Nephron progenitor cell (in vitro differentiated cells): Measurements from ENCODE around the gene ADPRHL1.
"Not testable (repeated sequence)": the region's sequence is repeated elsewhere in the genome, so short reads cannot be mapped to it uniquely, and the experiment has no call there.

Experiments
- DNase-seq: peaks from one replicate; pipeline ENCODE4 v3.0.0; 2021
- H3K27ac Mint-ChIP-seq: 2 replicates; pipeline ENCODE4 v1.8.0; 2021; ENCODE audit warnings: mild to moderate bottlenecking, moderate library complexity, mixed read lengths
- H3K27me3 Mint-ChIP-seq: 2 replicates; pipeline ENCODE4 v1.8.0; 2021; ENCODE audit warnings: mild to moderate bottlenecking, low read depth, mixed read lengths; ENCODE audit not compliant: poor library complexity
- H3K36me3 Mint-ChIP-seq: 2 replicates; pipeline ENCODE4 v1.8.0; 2021; ENCODE audit warnings: low read depth, mixed read lengths
- H3K4me1 Mint-ChIP-seq: 2 replicates; pipeline ENCODE4 v1.8.0; 2021; ENCODE audit warnings: mixed read lengths
- H3K4me3 Mint-ChIP-seq: 2 replicates; pipeline ENCODE4 v1.8.0; 2021; ENCODE audit warnings: mild to moderate bottlenecking, moderate library complexity, mixed read lengths
- H3K9me3 Mint-ChIP-seq: 2 replicates; pipeline ENCODE4 v1.8.0; 2021; ENCODE audit warnings: mild to moderate bottlenecking, moderate library complexity, mixed read lengths
- TF ChIP-seq, protein P1 (sequence below): fragments of 200-600 bp; sonication (generic); IDR thresholded peaks from 2 replicates; pipeline ENCODE4 v1.5.0; 2021; ENCODE audit warnings: antibody characterized with exemption

The ADPRHL1 gene

DNA sequence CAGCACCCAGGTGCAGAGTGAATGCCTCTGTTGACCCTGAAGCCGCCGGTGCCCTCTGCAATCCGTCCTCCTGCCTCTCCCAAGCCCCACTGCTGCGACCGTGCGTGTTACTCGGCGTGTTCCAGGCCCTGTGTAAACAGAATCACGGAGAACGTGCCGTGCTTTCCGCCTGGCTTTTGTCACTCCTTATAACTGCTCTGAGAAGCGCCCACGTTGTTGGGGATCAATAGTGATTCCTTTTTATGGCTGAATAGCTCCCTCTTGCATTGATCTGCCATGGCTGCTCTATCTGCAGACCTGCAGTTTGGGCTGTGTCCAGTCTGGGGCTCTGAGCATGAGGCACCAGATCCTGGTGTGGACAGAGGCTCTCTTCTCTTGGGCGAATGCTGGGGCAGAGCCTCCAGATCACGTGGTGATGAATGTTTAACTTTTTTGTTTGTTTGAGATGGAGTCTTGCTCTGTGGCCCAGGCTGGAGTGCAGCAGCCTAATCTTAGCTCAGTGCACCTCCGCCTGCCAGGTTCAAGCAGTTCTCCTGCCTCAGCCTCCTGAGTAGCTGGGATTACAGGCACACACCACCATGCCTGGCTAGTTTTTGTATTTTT lies 15.8 kb downstream of the ADPRHL1 start:
- peaks cover 2% of the 10 kb centered on the region for H3K4me1 Mint-ChIP-seq
- H3K36me3 Mint-ChIP-seq, result peaks cover 36% of the 10 kb centered on the region
- DNase-seq, result no peak
- H3K27me3 Mint-ChIP-seq, result no peaks in the 10 kb centered on the region
- H3K4me3 Mint-ChIP-seq, result no peak overlapping the region
- H3K9me3 Mint-ChIP-seq, result peaks cover 13% of the 10 kb centered on the region
- TF ChIP-seq, protein P1, sequence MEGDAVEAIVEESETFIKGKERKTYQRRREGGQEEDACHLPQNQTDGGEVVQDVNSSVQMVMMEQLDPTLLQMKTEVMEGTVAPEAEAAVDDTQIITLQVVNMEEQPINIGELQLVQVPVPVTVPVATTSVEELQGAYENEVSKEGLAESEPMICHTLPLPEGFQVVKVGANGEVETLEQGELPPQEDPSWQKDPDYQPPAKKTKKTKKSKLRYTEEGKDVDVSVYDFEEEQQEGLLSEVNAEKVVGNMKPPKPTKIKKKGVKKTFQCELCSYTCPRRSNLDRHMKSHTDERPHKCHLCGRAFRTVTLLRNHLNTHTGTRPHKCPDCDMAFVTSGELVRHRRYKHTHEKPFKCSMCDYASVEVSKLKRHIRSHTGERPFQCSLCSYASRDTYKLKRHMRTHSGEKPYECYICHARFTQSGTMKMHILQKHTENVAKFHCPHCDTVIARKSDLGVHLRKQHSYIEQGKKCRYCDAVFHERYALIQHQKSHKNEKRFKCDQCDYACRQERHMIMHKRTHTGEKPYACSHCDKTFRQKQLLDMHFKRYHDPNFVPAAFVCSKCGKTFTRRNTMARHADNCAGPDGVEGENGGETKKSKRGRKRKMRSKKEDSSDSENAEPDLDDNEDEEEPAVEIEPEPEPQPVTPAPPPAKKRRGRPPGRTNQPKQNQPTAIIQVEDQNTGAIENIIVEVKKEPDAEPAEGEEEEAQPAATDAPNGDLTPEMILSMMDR, result no peak
- H3K27ac Mint-ChIP-seq, result peak overlapping the region; percentile 81

DNA sequence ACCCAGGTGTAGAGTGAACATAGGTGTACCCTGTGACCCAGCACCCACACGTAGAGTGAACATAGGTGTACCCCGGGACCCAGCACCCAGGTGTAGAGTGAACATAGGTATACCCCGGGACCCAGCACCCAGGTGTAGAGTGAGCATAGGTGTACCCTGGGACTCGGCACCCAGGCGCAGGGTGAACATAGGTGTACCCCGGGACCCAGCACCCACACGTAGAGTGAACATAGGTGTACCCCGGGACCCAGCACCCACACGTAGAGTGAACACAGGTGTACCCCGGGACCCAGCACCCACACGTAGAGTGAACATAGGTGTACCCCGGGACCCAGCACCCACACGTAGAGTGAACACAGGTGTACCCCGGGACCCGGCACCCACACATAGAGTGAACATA lies 16.4 kb downstream of the ADPRHL1 start:
- not testable (repeated sequence) for H3K4me1 Mint-ChIP-seq, H3K27me3 Mint-ChIP-seq

DNA sequence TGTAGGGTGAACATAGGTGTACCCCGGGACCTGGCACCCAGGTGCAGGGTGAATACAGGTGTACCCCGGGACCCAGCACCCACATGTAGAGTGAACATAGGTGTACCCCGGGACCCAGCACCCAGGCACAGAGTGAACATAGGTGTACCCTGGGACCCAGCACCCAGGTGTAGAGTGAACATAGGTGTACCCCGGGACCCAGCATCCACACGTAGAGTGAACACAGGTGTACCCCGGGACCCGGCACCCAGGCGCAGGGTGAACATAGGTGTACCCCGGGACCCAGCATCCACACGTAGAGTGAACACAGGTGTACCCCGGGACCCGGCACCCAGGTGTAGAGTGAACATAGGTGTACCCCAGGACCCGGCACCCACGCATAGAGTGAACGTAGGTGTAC lies 17.4 kb downstream of the ADPRHL1 start:
- H3K27me3 Mint-ChIP-seq, H3K4me3 Mint-ChIP-seq, H3K9me3 Mint-ChIP-seq, H3K4me1 Mint-ChIP-seq, H3K27ac Mint-ChIP-seq, DNase-seq: not testable (repeated sequence)
- peaks cover 20% of the 10 kb centered on the region for H3K36me3 Mint-ChIP-seq

More for the DNA sequence above, 16.4 kb downstream of the ADPRHL1 start:
- not testable (repeated sequence) for H3K9me3 Mint-ChIP-seq, DNase-seq, H3K27ac Mint-ChIP-seq, H3K4me3 Mint-ChIP-seq
- peaks cover 30% of the 10 kb centered on the region for H3K36me3 Mint-ChIP-seq

DNA sequence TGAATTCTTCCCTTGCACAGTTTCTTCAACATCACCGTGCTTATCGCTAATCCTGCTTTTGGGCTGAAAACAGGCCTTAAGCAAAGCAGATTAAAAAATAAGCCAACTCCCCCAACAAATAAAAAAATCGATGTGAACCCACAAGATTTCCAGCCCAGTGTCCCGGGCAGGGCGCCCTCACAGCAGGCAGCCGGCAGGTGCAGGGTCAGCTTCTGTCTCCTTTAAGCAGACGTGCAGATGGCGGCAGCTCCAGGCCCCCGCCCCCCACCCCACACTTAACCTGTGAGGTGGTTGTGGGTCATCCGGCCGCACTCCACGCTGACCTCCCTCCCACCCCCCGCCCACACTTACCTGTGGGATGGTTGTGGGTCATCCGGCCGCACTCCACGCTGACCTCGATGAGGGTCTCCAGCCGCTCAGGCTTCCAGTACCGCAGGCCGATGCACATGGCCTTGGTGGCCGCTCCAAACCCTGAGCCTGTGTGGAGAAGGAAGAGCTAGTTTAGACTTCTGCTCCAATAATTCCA lies 19.8 kb downstream of the ADPRHL1 start:
- TF ChIP-seq, protein P1, result no peak
- Mint-ChIP-seq H3K27ac (no peak overlapping the region), H3K9me3 (no peaks in the 10 kb centered on the region), H3K27me3 (no peaks in the 10 kb centered on the region), H3K4me3 (no peak overlapping the region), H3K4me1 (peaks cover 4% of the 10 kb centered on the region), H3K36me3 (peaks cover 10% of the 10 kb centered on the region)
- DNase-seq, result no peak

DNA sequence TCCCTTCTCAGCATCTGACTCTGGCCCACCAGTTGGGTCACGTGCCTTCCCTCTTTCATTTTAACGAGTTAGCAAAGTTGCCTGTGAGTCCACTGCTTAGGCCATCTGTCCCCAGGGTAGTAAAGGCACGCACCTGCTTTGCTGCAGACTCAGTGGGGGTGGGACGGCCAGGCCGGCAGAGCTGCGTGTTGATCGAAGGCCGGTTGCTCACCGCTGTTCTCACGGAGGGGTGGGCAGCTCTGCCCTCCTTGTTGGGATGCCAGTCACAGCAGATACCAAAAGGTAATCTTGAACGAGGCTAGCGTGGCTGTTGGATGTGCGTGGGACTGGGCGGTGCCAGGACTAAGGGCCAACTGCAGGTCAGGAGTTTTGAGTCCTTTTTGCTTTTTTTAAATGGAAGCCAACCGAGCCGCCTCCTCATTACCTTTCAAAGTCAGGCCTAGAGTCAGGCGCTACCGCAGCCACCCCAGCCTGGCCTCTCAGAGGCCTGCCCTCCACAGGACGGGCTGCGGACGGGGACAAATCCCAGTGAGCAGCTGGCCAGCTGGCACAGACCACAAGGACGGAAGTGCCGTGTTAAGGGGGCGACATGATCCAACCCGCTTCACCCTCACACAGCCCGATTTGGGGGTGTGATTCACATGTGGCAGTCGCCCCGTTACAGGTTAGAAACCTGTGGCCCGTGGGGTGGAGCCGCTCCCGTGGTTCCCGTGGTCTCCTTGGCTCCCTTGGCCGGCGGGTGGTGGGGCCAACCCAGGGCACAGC lies 20.6 kb downstream of the ADPRHL1 start:
- Mint-ChIP-seq H3K4me1 (peaks cover 11% of the 10 kb centered on the region), H3K4me3 (no peak overlapping the region), H3K9me3 (no peaks in the 10 kb centered on the region), H3K27ac (no peak overlapping the region), H3K27me3 (no peaks in the 10 kb centered on the region), H3K36me3 (peaks cover 9% of the 10 kb centered on the region)
- DNase-seq, result no peak
- TF ChIP-seq, protein P1, result no peak

DNA sequence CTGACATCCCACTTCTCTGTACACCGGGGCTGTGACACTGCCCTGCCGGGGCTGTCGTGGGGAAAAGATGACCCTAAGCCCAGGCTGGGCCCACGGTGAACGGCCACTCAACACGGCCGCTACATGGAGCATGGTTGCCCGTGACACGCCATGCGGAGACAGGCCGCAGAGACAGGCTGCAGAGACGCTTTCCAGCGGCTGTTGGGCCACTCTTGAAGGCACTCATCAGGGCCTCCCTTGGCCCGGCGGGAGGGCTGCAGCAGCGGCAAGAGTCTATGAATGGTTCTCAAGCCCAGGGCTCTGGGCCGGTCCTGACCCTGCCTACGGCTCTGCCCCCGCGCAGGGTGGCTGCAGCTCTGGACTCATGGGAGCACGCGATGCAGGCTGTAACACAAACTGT lies 22.1 kb downstream of the ADPRHL1 start:
- Mint-ChIP-seq H3K4me3 (no peak overlapping the region), H3K4me1 (peaks cover 17% of the 10 kb centered on the region), H3K9me3 (no peaks in the 10 kb centered on the region), H3K36me3 (peaks cover 4% of the 10 kb centered on the region), H3K27me3 (no peaks in the 10 kb centered on the region), H3K27ac (no peak overlapping the region)
- TF ChIP-seq, protein P1, result no peak
- no peak for DNase-seq
